ENCODE data around the gene ARX. TPM values are rescaled to one million over a fixed set of nuclear protein-coding genes. Genes with fewer than 3 reads are reported as not detected.

ARX gene
- total RNA-seq, 1 experiment from 2014 or later: 0.22 TPM

DNA sequence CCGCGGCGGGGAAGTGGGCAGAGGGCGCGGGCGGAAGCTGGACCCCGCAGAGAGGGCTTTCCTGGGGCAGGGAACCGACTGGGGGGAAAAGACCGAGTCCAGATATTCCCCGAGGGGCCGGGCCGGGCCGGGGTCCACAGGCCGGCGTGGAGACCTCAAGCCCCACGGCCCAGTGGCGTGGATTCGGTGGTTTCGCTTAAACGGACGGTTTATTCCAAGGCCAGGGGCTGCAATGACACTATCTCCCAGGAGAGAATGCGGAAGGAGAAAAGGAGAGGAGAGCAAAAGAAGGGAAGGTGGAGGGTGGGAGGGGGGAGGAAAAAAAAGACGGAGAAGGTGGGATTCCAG lies 10.8 kb downstream of the ARX start:
- H3K4me3 ChIP-seq (replicated peaks in 1 of 2; ENCODE audit: low read depth in 1 of 2, low read length in 2 of 2): no peak overlapping the region

More for the DNA sequence above, 10.8 kb downstream of the ARX start:
- H3K79me2 ChIP-seq (ENCODE audit: insufficient read depth, low read length): no peaks in the 10 kb centered on the region
- H3K36me3 ChIP-seq (ENCODE audit: control insufficient read depth in 1 of 2, insufficient read depth in 2 of 2, low read length in 2 of 2): no peaks in the 10 kb centered on the region
- BruUV-seq (replicated peaks): no TSS peak
- DNase-seq (ENCODE audit: low read depth, low spot score) (no peak), ATAC-seq (no peak)
- RAD21 ChIA-PET (ENCODE audit: low non-redundant PET in 1 of 2, low total read pairs in 2 of 2, uncharacterized antibody in 2 of 2, unreplicated experiment in 2 of 2): no interaction called here
- POLR2A ChIA-PET: no interaction called here
- H4K20me1 ChIP-seq (ENCODE audit: insufficient read depth): no peaks in the 10 kb centered on the region
- H3K9me2 ChIP-seq (ENCODE audit: insufficient read depth): no peaks in the 10 kb centered on the region
- H3K4me2 ChIP-seq (ENCODE audit: low read length): no peak overlapping the region
- H3K9me3 ChIP-seq (ENCODE audit: control insufficient read depth in 1 of 2, insufficient read depth in 1 of 2, low read depth in 1 of 2, low read length in 2 of 2): no peaks in the 10 kb centered on the region
- no peak overlapping the region for H3K27ac ChIP-seq (ENCODE audit: low read depth, low read length)
- TF ChIP-seq SRF (IDR thresholded peaks at IDR 0.05; ENCODE audit: low read depth) (no peak), CTCF (IDR thresholded peaks at IDR 0.05 in 2 of 3, conservative IDR thresholded peaks at IDR 0.05 in 1 of 3; ENCODE audit: borderline replicate concordance in 1 of 3, insufficient read depth in 1 of 3, low read depth in 2 of 3, low read length in 2 of 3) (no peak), TCF7L2 (IDR thresholded peaks at IDR 0.05; ENCODE audit: borderline replicate concordance, extremely low read depth, insufficient read depth, insufficient read length) (no peak), RAD21 (IDR thresholded peaks at IDR 0.05; ENCODE audit: low read depth) (no peak), ZFX (IDR thresholded peaks at IDR 0.05) (no peak), POLR2AphosphoS5 (IDR thresholded peaks at IDR 0.05; ENCODE audit: low read depth, low read length) (no peak), SIN3A (IDR thresholded peaks at IDR 0.05; ENCODE audit: low read depth) (no peak), EZH2phosphoT487 (IDR thresholded peaks at IDR 0.05; ENCODE audit: borderline replicate concordance) (no peak), FOSL1 (IDR thresholded peaks at IDR 0.05; ENCODE audit: low read depth) (no peak), ZNF274 (IDR thresholded peaks at IDR 0.05; ENCODE audit: low read depth, low read length) (no peak), SP1 (IDR thresholded peaks at IDR 0.05; ENCODE audit: low read depth) (no peak), EGR1 (IDR thresholded peaks at IDR 0.05; ENCODE audit: low read depth) (no peak), ATF3 (IDR thresholded peaks at IDR 0.05) (no peak), POLR2A (IDR thresholded peaks at IDR 0.05; ENCODE audit: borderline replicate concordance, extremely low read depth, insufficient read depth, insufficient read length) (no peak), CBX3 (IDR thresholded peaks at IDR 0.05; ENCODE audit: low read depth) (no peak), ELF1 (IDR thresholded peaks at IDR 0.05; ENCODE audit: borderline replicate concordance, low read depth) (no peak), MAX (IDR thresholded peaks at IDR 0.05) (no peak), JUND (IDR thresholded peaks at IDR 0.05) (no peak), YY1 (IDR thresholded peaks at IDR 0.05; ENCODE audit: extremely low read depth, insufficient replicate concordance, low read depth, low read length) (no peak)
- TF ChIP-seq, protein P1, sequence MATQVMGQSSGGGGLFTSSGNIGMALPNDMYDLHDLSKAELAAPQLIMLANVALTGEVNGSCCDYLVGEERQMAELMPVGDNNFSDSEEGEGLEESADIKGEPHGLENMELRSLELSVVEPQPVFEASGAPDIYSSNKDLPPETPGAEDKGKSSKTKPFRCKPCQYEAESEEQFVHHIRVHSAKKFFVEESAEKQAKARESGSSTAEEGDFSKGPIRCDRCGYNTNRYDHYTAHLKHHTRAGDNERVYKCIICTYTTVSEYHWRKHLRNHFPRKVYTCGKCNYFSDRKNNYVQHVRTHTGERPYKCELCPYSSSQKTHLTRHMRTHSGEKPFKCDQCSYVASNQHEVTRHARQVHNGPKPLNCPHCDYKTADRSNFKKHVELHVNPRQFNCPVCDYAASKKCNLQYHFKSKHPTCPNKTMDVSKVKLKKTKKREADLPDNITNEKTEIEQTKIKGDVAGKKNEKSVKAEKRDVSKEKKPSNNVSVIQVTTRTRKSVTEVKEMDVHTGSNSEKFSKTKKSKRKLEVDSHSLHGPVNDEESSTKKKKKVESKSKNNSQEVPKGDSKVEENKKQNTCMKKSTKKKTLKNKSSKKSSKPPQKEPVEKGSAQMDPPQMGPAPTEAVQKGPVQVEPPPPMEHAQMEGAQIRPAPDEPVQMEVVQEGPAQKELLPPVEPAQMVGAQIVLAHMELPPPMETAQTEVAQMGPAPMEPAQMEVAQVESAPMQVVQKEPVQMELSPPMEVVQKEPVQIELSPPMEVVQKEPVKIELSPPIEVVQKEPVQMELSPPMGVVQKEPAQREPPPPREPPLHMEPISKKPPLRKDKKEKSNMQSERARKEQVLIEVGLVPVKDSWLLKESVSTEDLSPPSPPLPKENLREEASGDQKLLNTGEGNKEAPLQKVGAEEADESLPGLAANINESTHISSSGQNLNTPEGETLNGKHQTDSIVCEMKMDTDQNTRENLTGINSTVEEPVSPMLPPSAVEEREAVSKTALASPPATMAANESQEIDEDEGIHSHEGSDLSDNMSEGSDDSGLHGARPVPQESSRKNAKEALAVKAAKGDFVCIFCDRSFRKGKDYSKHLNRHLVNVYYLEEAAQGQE (IDR thresholded peaks at IDR 0.05; ENCODE audit: low read depth): no peak
- H3K9ac ChIP-seq (ENCODE audit: low read length): no peak overlapping the region
- CTCF ChIA-PET: no interaction called here
- H3K27me3 ChIP-seq (ENCODE audit: insufficient read depth, low read length): no peaks in the 10 kb centered on the region
- no peak overlapping the region for H2AFZ ChIP-seq (ENCODE audit: low read depth, low read length, poor library complexity, severe bottlenecking)
- no peaks in the 10 kb centered on the region for H3K4me1 ChIP-seq (ENCODE audit: control insufficient read depth in 1 of 2, insufficient read depth in 2 of 2, low read length in 2 of 2)
- intact Hi-C loops (cut with micrococcal nuclease): no loop called here

Data from HCT116 (cell line).